HCT116 (cell line): Measurements from ENCODE around the gene KIAA0319L. TPM values are rescaled to one million over a fixed set of nuclear protein-coding genes. Genes with fewer than 3 reads are reported as not detected.

Experiments
- ATAC-seq: fragments of 200-7000 bp; cut with Tn5 transposase; 2 replicates; pipeline ENCODE4 v1.9.1; 2020; ENCODE audit warnings: mild to moderate bottlenecking, moderate library complexity
- BruUV-seq: library from RNA; stranded (reverse); fragments of 400-500 nt; replicated peaks from 2 replicates; lab custom pipeline; 2021; lab: Mats Ljungman, UMichigan
- CTCF ChIA-PET: fragments of 300-600 bp; sonication (Branson Sonifier 250); formaldehyde crosslinking; loops from one replicate; lab custom pipeline; 2021; ENCODE audit warnings: antibody characterized with exemption; lab: Charles Lee
- POLR2A ChIA-PET: fragments of 300-600, 350-600 bp; sonication (Branson Sonifier 250); formaldehyde crosslinking; loops from one replicate; lab custom pipeline; 2021; ENCODE audit warnings: antibody characterized with exemption; lab: Charles Lee
- RAD21 ChIA-PET, 2 experiments: fragments of 300-600 bp; sonication (Branson Sonifier 250); formaldehyde crosslinking; loops; one replicate each; lab custom pipeline; 2023; ENCODE audit warnings: low total read pairs in 2 of 2; ENCODE audit not compliant: uncharacterized antibody in 2 of 2, unreplicated experiment in 2 of 2, low non-redundant PET in 1 of 2; lab: Charles Lee
- DNase-seq: peaks from one replicate; pipeline ENCODE4 v3.0.0-alpha.2; 2010; ENCODE audit warnings: low read depth, low spot score
- H2AFZ ChIP-seq: fragments of 200-600 bp; shearing (Covaris generic), sonication (generic); 2 replicates; pipeline ENCODE4 v1.6.1; 2017; ENCODE audit warnings: low read depth, mixed run types, mixed read lengths, antibody characterized with exemption, low read length; ENCODE audit not compliant: poor library complexity, severe bottlenecking
- H3K27ac ChIP-seq: 2 replicates; pipeline ENCODE4 v1.5.1; 2012; ENCODE audit warnings: low read depth, low read length
- H3K27me3 ChIP-seq: fragments of 200-600 bp; sonication (generic); 2 replicates; pipeline ENCODE4 v1.6.1; 2016; ENCODE audit warnings: mixed run types, low read length, mixed read lengths; ENCODE audit not compliant: insufficient read depth
- H3K36me3 ChIP-seq, 2 experiments: fragments of 200-500 bp in 1 of 2; fragments of 200-600 bp in 1 of 2; sonication (Bioruptor generic) in 1 of 2; sonication (generic) in 1 of 2; 2 replicates each; pipeline versions ENCODE4 v1.5.1 to v1.6.1; 2014 to 2016; ENCODE audit warnings: low read length in 2 of 2, inconsistent platforms in 1 of 2, mixed read lengths in 1 of 2, mixed run types in 1 of 2; ENCODE audit not compliant: insufficient read depth in 2 of 2, control insufficient read depth in 1 of 2
- H3K4me1 ChIP-seq, 2 experiments: fragments of 200-600 bp in 1 of 2; sonication (generic) in 1 of 2; 2 replicates each; pipeline versions ENCODE4 v1.5.1 to v1.6.1; 2012 to 2017; ENCODE audit warnings: low read length in 2 of 2, inconsistent platforms in 1 of 2, mild to moderate bottlenecking in 1 of 2, mixed read lengths in 1 of 2, mixed run types in 1 of 2, moderate library complexity in 1 of 2; ENCODE audit not compliant: insufficient read depth in 2 of 2, control insufficient read depth in 1 of 2
- H3K4me2 ChIP-seq: fragments of 200-600 bp; sonication (generic); 2 replicates; pipeline ENCODE4 v1.6.1; 2017; ENCODE audit warnings: mixed run types, low read length, mixed read lengths
- H3K4me3 ChIP-seq, 2 experiments: fragments of 200-600 bp in 1 of 2; sonication (generic) in 1 of 2; replicated peaks in 1 of 2; 2 replicates each; pipeline ENCODE4 v1.5.1; 2011 to 2016; ENCODE audit warnings: low read length in 2 of 2, control low read depth in 1 of 2, low read depth in 1 of 2, mild to moderate bottlenecking in 1 of 2, mixed read lengths in 1 of 2, mixed run types in 1 of 2
- H3K79me2 ChIP-seq: fragments of 200-600 bp; sonication (generic); 2 replicates; pipeline ENCODE4 v1.6.1; 2017; ENCODE audit warnings: mild to moderate bottlenecking, mixed run types, low read length, moderate library complexity, mixed read lengths; ENCODE audit not compliant: insufficient read depth
- H3K9ac ChIP-seq: fragments of 200-600 bp; sonication (generic); 2 replicates; pipeline ENCODE4 v1.6.1; 2016; ENCODE audit warnings: low read length, mixed read lengths
- H3K9me2 ChIP-seq: fragments of 200-600 bp; sonication (generic), shearing (Covaris generic); 2 replicates; pipeline ENCODE4 v1.6.1; 2017; ENCODE audit warnings: mixed run types, mild to moderate bottlenecking, moderate library complexity; ENCODE audit not compliant: insufficient read depth
- H3K9me3 ChIP-seq, 2 experiments: fragments of 200-500 bp in 1 of 2; fragments of 200-600 bp in 1 of 2; sonication (Bioruptor generic) in 1 of 2; sonication (generic) in 1 of 2; 2 replicates each; pipeline ENCODE4 v1.6.1; 2014 to 2017; ENCODE audit warnings: low read length in 2 of 2, mixed read lengths in 2 of 2, inconsistent platforms in 1 of 2, low read depth in 1 of 2, mild to moderate bottlenecking in 1 of 2, mixed run types in 1 of 2, moderate library complexity in 1 of 2; ENCODE audit not compliant: control insufficient read depth in 1 of 2, insufficient read depth in 1 of 2
- H4K20me1 ChIP-seq: fragments of 200-600 bp; sonication (generic), shearing (Covaris generic); 2 replicates; pipeline ENCODE4 v1.6.1; 2017; ENCODE audit warnings: mixed run types, mild to moderate bottlenecking, moderate library complexity; ENCODE audit not compliant: insufficient read depth
- CBX3 ChIP-seq: IDR thresholded peaks from 2 replicates; pipeline ENCODE4 v1.6.1; 2012; ENCODE audit warnings: low read depth
- CEBPB ChIP-seq: IDR thresholded peaks from 2 replicates; pipeline ENCODE4 v1.6.1; 2012; ENCODE audit warnings: low read depth
- CTCF ChIP-seq, 3 experiments: fragments of 200-600 bp in 1 of 3; sonication (generic) in 1 of 3; IDR thresholded peaks in 2 of 3; conservative IDR thresholded peaks in 1 of 3; 2 replicates each; pipeline ENCODE4 v1.5.1; 2012 to 2017; ENCODE audit warnings: low read depth in 2 of 3, low read length in 2 of 3, antibody characterized with exemption in 1 of 3, borderline replicate concordance in 1 of 3, control low read depth in 1 of 3, mild to moderate bottlenecking in 1 of 3, mixed read lengths in 1 of 3, mixed run types in 1 of 3, moderate library complexity in 1 of 3; ENCODE audit not compliant: insufficient read depth in 1 of 3
- EGR1 ChIP-seq: IDR thresholded peaks from 2 replicates; pipeline ENCODE4 v1.6.1; 2012; ENCODE audit warnings: low read depth
- ELF1 ChIP-seq: IDR thresholded peaks from 2 replicates; pipeline ENCODE4 v1.6.1; 2012; ENCODE audit warnings: low read depth, borderline replicate concordance
- EZH2 ChIP-seq: fragments of 200-600 bp; sonication (generic); IDR thresholded peaks from 2 replicates; pipeline ENCODE4 v1.6.1; 2017; ENCODE audit warnings: antibody characterized with exemption, mixed run types
- EZH2phosphoT487 ChIP-seq: fragments of 200-600 bp; IDR thresholded peaks from 2 replicates; pipeline ENCODE4 v1.6.1; 2018; ENCODE audit warnings: antibody characterized with exemption, borderline replicate concordance
- FOSL1 ChIP-seq: IDR thresholded peaks from 2 replicates; pipeline ENCODE4 v1.6.1; 2012; ENCODE audit warnings: low read depth
- JUND ChIP-seq: IDR thresholded peaks from 2 replicates; pipeline ENCODE4 v1.6.1; 2012
- MAX ChIP-seq: IDR thresholded peaks from 2 replicates; pipeline ENCODE4 v1.6.1; 2012
- POLR2AphosphoS5 ChIP-seq: IDR thresholded peaks from 2 replicates; pipeline ENCODE4 v1.6.1; 2011; ENCODE audit warnings: mild to moderate bottlenecking, low read depth, low read length, moderate library complexity
- RAD21 ChIP-seq: IDR thresholded peaks from 2 replicates; pipeline ENCODE4 v1.6.1; 2012; ENCODE audit warnings: low read depth, mild to moderate bottlenecking
- REST ChIP-seq: IDR thresholded peaks from 2 replicates; pipeline ENCODE4 v1.6.1; 2012; ENCODE audit warnings: low read depth
- SIN3A ChIP-seq: IDR thresholded peaks from 2 replicates; pipeline ENCODE4 v1.6.1; 2012; ENCODE audit warnings: low read depth
- SP1 ChIP-seq: IDR thresholded peaks from 2 replicates; pipeline ENCODE4 v1.6.1; 2012; ENCODE audit warnings: low read depth
- SRF ChIP-seq: IDR thresholded peaks from 2 replicates; pipeline ENCODE4 v1.6.1; 2012; ENCODE audit warnings: low read depth
- TCF7L2 ChIP-seq: IDR thresholded peaks from 2 replicates; pipeline ENCODE4 v1.7.0; 2011; ENCODE audit warnings: borderline replicate concordance, inconsistent platforms; ENCODE audit not compliant: insufficient read depth, insufficient read length; ENCODE audit errors: extremely low read depth
- YY1 ChIP-seq: IDR thresholded peaks from 2 replicates; pipeline ENCODE4 v1.6.1; 2011; ENCODE audit warnings: low read length, low read depth, moderate library complexity, mild to moderate bottlenecking; ENCODE audit not compliant: insufficient replicate concordance; ENCODE audit errors: extremely low read depth
- ZBTB33 ChIP-seq: IDR thresholded peaks from 2 replicates; pipeline ENCODE4 v1.6.1; 2011; ENCODE audit warnings: mild to moderate bottlenecking, low read length, moderate library complexity; ENCODE audit not compliant: insufficient replicate concordance; ENCODE audit errors: extremely low read depth
- ZFX ChIP-seq: fragments of 450-650 bp; IDR thresholded peaks from 2 replicates; pipeline ENCODE4 v1.6.1; 2017
- intact Hi-C: fragments of 100-400 bp; cut with micrococcal nuclease; formaldehyde crosslinking; loops from 2 replicates; pipeline ENCODE4 v1.10.0; 2022
- total RNA-seq: library from RNA; stranded (reverse); gene quantifications from one replicate; pipeline ENCODE4 v1.2.1, GENCODE V29; 2021; ENCODE audit not compliant: unreplicated experiment

The KIAA0319L gene
- total RNA-seq, 1 experiment from 2014 or later: 35.6 TPM

GRCh38 chr1:35401049-35401448, 156.2 kb downstream of the KIAA0319L start:
- Histone ChIP-seq H3K9me3 (no peaks in the 10 kb centered on the region), H3K79me2 (no peaks in the 10 kb centered on the region), H3K4me3 (no peak overlapping the region), H3K9ac (no peak overlapping the region), H3K27ac (no peak overlapping the region), H4K20me1 (no peaks in the 10 kb centered on the region), H3K4me1 (no peaks in the 10 kb centered on the region), H3K9me2 (no peaks in the 10 kb centered on the region), H2AFZ (no peak overlapping the region), H3K36me3 (peaks cover 25 to 36% of the 10 kb centered on the region in 2 experiments), H3K4me2 (no peak overlapping the region), H3K27me3 (no peaks in the 10 kb centered on the region)
- POLR2A ChIA-PET: no interaction called here
- no TSS peak for BruUV-seq
- ATAC-seq (no peak), DNase-seq (no peak)
- CTCF ChIA-PET: no interaction called here
- RAD21 ChIA-PET: no interaction called here
- TF ChIP-seq FOSL1 (no peak), EGR1 (no peak), CEBPB (no peak), CTCF (IDR thresholded peaks at IDR 0.05 in 2 of 3, conservative IDR thresholded peaks at IDR 0.05 in 1 of 3; ENCODE audit: borderline replicate concordance in 1 of 3, insufficient read depth in 1 of 3, low read depth in 2 of 3, low read length in 2 of 3) (no peak), TCF7L2 (no peak), ZFX (no peak), RAD21 (no peak), EZH2phosphoT487 (no peak), REST (no peak), MAX (no peak), JUND (no peak), SRF (no peak), SIN3A (no peak), SP1 (no peak), ELF1 (no peak), POLR2AphosphoS5 (no peak), ZBTB33 (no peak), EZH2 (no peak), CBX3 (no peak), YY1 (no peak)
- intact Hi-C loops: no loop called here
